DMS79 (cell line): ENCODE data around the gene GRIK2.

Source experiments
- DNase-seq: peaks from one replicate; lab custom pipeline; 2025; lab: John Stamatoyannopoulos, UW

GRIK2 gene

GRCh38 chr6:101716810-101717209 lies 323.3 kb downstream of the GRIK2 start:
- DNase-seq, result no peak

- DNase-seq, result no peak
These were observed 326.0 kb downstream of the GRIK2 start for GRCh38 chr6:101719521-101719920.

GRCh38 chr6:101722471-101722870 lies 329.0 kb downstream of the GRIK2 start:
- DNase-seq, result no peak

- no peak for DNase-seq
These were observed 329.6 kb downstream of the GRIK2 start for GRCh38 chr6:101722991-101723579.

- DNase-seq, result no peak
These were observed 334.9 kb downstream of the GRIK2 start for GRCh38 chr6:101728388-101728787.

- no peak for DNase-seq
These were observed 335.4 kb downstream of the GRIK2 start for GRCh38 chr6:101728956-101729355.

GRCh38 chr6:101730954-101731353 lies 337.4 kb downstream of the GRIK2 start:
- DNase-seq, result no peak

GRCh38 chr6:101733899-101734298 lies 340.4 kb downstream of the GRIK2 start:
- no peak for DNase-seq

GRCh38 chr6:101738481-101738880 lies 345.0 kb downstream of the GRIK2 start:
- DNase-seq, result no peak

- no peak for DNase-seq
These were observed 347.1 kb downstream of the GRIK2 start for GRCh38 chr6:101740631-101741030.

GRCh38 chr6:101741474-101742171 lies 348.1 kb downstream of the GRIK2 start:
- DNase-seq, result no peak

GRCh38 chr6:101747160-101747559 lies 353.7 kb downstream of the GRIK2 start:
- DNase-seq, result no peak

- no peak for DNase-seq
These were observed 354.2 kb downstream of the GRIK2 start for GRCh38 chr6:101747716-101748115.

GRCh38 chr6:101755931-101756330 lies 362.4 kb downstream of the GRIK2 start:
- no peak for DNase-seq

GRCh38 chr6:101758368-101758767 lies 364.9 kb downstream of the GRIK2 start:
- DNase-seq, result no peak

- no peak for DNase-seq
These were observed 367.5 kb downstream of the GRIK2 start for GRCh38 chr6:101760843-101761621.

GRCh38 chr6:101762851-101763250 lies 369.3 kb downstream of the GRIK2 start:
- no peak for DNase-seq

GRCh38 chr6:101765281-101765680 lies 371.8 kb downstream of the GRIK2 start:
- no peak for DNase-seq

- no peak for DNase-seq
These were observed 376.6 kb downstream of the GRIK2 start for GRCh38 chr6:101770116-101770515.

GRCh38 chr6:101776919-101777350 lies 383.4 kb downstream of the GRIK2 start:
- no peak for DNase-seq

- no peak for DNase-seq
These were observed 384.1 kb downstream of the GRIK2 start for GRCh38 chr6:101777646-101778045.

GRCh38 chr6:101779051-101779844 lies 385.7 kb downstream of the GRIK2 start:
- DNase-seq, result no peak
